Measurements from ENCODE around the gene GRM5.

Gene GRM5

GRCh38 chr11:88744140-88744539, 321.6 kb downstream of the GRM5 start:
- no peak for TF ChIP-seq CTCF (conservative IDR thresholded peaks at IDR 0.05; ENCODE audit: low read depth, low read length)
- no peak overlapping the region for H3K4me3 ChIP-seq (ENCODE audit: low read length)

GRCh38 chr11:88739524-88739923, 326.3 kb downstream of the GRM5 start:
- no peak overlapping the region for H3K4me3 ChIP-seq (ENCODE audit: low read length)
- no peak for DNase-seq (ENCODE audit: low read depth)
- no peak for TF ChIP-seq CTCF (conservative IDR thresholded peaks at IDR 0.05; ENCODE audit: low read depth, low read length)

More at GRCh38 chr11:88744140-88744539, 321.6 kb downstream of the GRM5 start:
- DNase-seq (ENCODE audit: low read depth), result no peak

GRCh38 chr11:88709567-88709966, 356.2 kb downstream of the GRM5 start:
- DNase-seq (ENCODE audit: low read depth), result no peak
- TF ChIP-seq CTCF (conservative IDR thresholded peaks at IDR 0.05; ENCODE audit: low read depth, low read length), result no peak
- no peak overlapping the region for H3K4me3 ChIP-seq (ENCODE audit: low read length)

GRCh38 chr11:88704485-88704884, 361.3 kb downstream of the GRM5 start:
- DNase-seq (ENCODE audit: low read depth), result no peak
- no peak overlapping the region for H3K4me3 ChIP-seq (ENCODE audit: low read length)
- TF ChIP-seq CTCF (conservative IDR thresholded peaks at IDR 0.05; ENCODE audit: low read depth, low read length), result no peak

- DNase-seq (ENCODE audit: low read depth), result no peak
- TF ChIP-seq CTCF (conservative IDR thresholded peaks at IDR 0.05; ENCODE audit: low read depth, low read length), result no peak
- H3K4me3 ChIP-seq (ENCODE audit: low read length), result no peak overlapping the region
These were observed 364.0 kb downstream of the GRM5 start for GRCh38 chr11:88701816-88702215.

- TF ChIP-seq CTCF (conservative IDR thresholded peaks at IDR 0.05; ENCODE audit: low read depth, low read length), result no peak
- no peak for DNase-seq (ENCODE audit: low read depth)
These were observed 368.6 kb downstream of the GRM5 start for GRCh38 chr11:88697139-88697538.

GRCh38 chr11:88695689-88696414, 369.9 kb downstream of the GRM5 start:
- no peak for DNase-seq (ENCODE audit: low read depth)
- no peak for TF ChIP-seq CTCF (conservative IDR thresholded peaks at IDR 0.05; ENCODE audit: low read depth, low read length)

More at GRCh38 chr11:88697139-88697538, 368.6 kb downstream of the GRM5 start:
- H3K4me3 ChIP-seq (ENCODE audit: low read length), result no peak overlapping the region

More at GRCh38 chr11:88695689-88696414, 369.9 kb downstream of the GRM5 start:
- no peak overlapping the region for H3K4me3 ChIP-seq (ENCODE audit: low read length)
